Endothelial cell (in vitro differentiated cells): ENCODE measurements around the gene IGF2R. TPM values are rescaled to one million over a fixed set of nuclear protein-coding genes. Genes with fewer than 3 reads are reported as not detected.

Experiments
- DNase-seq: peaks from one replicate; pipeline ENCODE4 v3.0.0; 2021; ENCODE audit warnings: low spot score
- H3K27ac Mint-ChIP-seq: one replicate; pipeline ENCODE4 v1.8.0; 2021; ENCODE audit warnings: mixed read lengths, inconsistent platforms; ENCODE audit not compliant: unreplicated experiment
- H3K27me3 Mint-ChIP-seq: one replicate; pipeline ENCODE4 v1.8.0; 2021; ENCODE audit warnings: mild to moderate bottlenecking, moderate library complexity, mixed read lengths, inconsistent platforms; ENCODE audit not compliant: unreplicated experiment
- H3K36me3 Mint-ChIP-seq: one replicate; pipeline ENCODE4 v1.8.0; 2021; ENCODE audit warnings: mild to moderate bottlenecking, low read depth, mixed read lengths, inconsistent platforms; ENCODE audit not compliant: unreplicated experiment
- H3K4me1 Mint-ChIP-seq: one replicate; pipeline ENCODE4 v1.8.0; 2021; ENCODE audit warnings: mild to moderate bottlenecking, mixed read lengths, inconsistent platforms; ENCODE audit not compliant: unreplicated experiment
- H3K4me3 Mint-ChIP-seq: one replicate; pipeline ENCODE4 v1.8.0; 2021; ENCODE audit warnings: mild to moderate bottlenecking, mixed read lengths, inconsistent platforms; ENCODE audit not compliant: unreplicated experiment
- H3K9me3 Mint-ChIP-seq: one replicate; pipeline ENCODE4 v1.8.0; 2021; ENCODE audit warnings: mixed read lengths, inconsistent platforms; ENCODE audit not compliant: unreplicated experiment
- total RNA-seq: library from RNA; stranded (reverse); fragmentation: NEBNext Ultra II Directional; extraction: Animal tissue kit (Norgen Biotek cat#: 25700); gene quantifications from one replicate; pipeline ENCODE4 v1.2.1, GENCODE V29; 2021; ENCODE audit not compliant: unreplicated experiment
- TF ChIP-seq, protein P1 (sequence below): fragments of 200-600 bp; sonication (generic); IDR thresholded peaks from one replicate; pipeline ENCODE4 v1.5.0; 2021; ENCODE audit warnings: antibody characterized with exemption; ENCODE audit not compliant: unreplicated experiment

Gene IGF2R
- total RNA-seq, 1 donor from 2014 or later: 108 TPM

GRCh38 chr6:160085226-160085625 is 116.3 kb downstream of the IGF2R start:
- TF ChIP-seq, protein P1, sequence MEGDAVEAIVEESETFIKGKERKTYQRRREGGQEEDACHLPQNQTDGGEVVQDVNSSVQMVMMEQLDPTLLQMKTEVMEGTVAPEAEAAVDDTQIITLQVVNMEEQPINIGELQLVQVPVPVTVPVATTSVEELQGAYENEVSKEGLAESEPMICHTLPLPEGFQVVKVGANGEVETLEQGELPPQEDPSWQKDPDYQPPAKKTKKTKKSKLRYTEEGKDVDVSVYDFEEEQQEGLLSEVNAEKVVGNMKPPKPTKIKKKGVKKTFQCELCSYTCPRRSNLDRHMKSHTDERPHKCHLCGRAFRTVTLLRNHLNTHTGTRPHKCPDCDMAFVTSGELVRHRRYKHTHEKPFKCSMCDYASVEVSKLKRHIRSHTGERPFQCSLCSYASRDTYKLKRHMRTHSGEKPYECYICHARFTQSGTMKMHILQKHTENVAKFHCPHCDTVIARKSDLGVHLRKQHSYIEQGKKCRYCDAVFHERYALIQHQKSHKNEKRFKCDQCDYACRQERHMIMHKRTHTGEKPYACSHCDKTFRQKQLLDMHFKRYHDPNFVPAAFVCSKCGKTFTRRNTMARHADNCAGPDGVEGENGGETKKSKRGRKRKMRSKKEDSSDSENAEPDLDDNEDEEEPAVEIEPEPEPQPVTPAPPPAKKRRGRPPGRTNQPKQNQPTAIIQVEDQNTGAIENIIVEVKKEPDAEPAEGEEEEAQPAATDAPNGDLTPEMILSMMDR: no peak
- H3K9me3 Mint-ChIP-seq: no peaks in the 10 kb centered on the region
- no peak for DNase-seq
- no peak overlapping the region for H3K27ac Mint-ChIP-seq
- peaks cover 67% of the 10 kb centered on the region for H3K36me3 Mint-ChIP-seq
- H3K4me1 Mint-ChIP-seq: no peaks in the 10 kb centered on the region
- H3K4me3 Mint-ChIP-seq: peak overlapping the region; percentile 38
- peaks cover 1% of the 10 kb centered on the region for H3K27me3 Mint-ChIP-seq

DNA sequence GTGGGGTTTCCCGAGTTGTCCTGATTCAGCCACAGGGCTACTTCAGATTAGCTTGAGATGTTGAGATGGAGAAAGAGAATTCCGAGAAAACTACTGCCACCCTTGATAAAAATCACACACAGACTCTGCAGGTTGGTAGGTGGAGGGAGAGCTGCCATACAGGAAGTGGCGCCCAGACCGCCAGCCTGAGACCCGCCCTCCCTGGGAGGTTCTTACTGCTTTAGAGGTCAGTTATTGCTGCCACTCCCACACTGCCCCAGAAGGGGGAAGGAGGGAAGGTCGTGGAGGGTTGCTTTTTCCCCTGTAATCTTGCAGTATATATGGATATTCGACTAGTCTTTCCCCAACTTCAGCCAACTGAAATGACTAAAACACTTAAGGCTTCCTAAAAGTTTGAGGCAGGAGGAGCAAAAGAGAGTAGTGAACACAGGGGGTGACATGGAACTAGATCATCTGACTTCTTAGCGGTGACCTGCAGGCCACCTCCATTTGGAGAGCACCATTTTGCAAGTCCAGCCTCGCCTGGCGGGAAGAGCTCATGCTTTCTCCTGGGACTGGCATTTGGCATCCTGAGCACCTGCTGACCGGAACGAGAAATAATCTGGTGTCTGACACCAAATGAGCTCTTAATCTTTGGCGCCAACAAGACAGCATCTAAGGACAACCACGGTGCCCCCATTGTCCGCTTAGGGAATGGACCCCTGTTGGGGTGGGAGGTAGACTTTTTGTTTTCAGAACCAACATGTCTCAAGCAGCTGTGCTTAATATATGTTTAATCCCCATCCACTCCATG is 117.0 kb downstream of the IGF2R start:
- TF ChIP-seq, protein P1: no peak
- no peaks in the 10 kb centered on the region for H3K9me3 Mint-ChIP-seq
- no peak overlapping the region for H3K27ac Mint-ChIP-seq
- H3K27me3 Mint-ChIP-seq: peaks cover 1% of the 10 kb centered on the region
- H3K4me3 Mint-ChIP-seq: peak overlapping the region; percentile 12
- no peak for DNase-seq
- no peaks in the 10 kb centered on the region for H3K4me1 Mint-ChIP-seq
- H3K36me3 Mint-ChIP-seq: peaks cover 66% of the 10 kb centered on the region

- Mint-ChIP-seq H3K36me3 (peaks cover 64% of the 10 kb centered on the region), H3K27ac (no peak overlapping the region), H3K27me3 (peaks cover 1% of the 10 kb centered on the region), H3K4me1 (no peaks in the 10 kb centered on the region), H3K4me3 (no peak overlapping the region), H3K9me3 (no peaks in the 10 kb centered on the region)
- no peak for DNase-seq
- TF ChIP-seq, protein P1: no peak
Measured at GRCh38 chr6:160086754-160087153, 117.9 kb downstream of the IGF2R start.

DNA sequence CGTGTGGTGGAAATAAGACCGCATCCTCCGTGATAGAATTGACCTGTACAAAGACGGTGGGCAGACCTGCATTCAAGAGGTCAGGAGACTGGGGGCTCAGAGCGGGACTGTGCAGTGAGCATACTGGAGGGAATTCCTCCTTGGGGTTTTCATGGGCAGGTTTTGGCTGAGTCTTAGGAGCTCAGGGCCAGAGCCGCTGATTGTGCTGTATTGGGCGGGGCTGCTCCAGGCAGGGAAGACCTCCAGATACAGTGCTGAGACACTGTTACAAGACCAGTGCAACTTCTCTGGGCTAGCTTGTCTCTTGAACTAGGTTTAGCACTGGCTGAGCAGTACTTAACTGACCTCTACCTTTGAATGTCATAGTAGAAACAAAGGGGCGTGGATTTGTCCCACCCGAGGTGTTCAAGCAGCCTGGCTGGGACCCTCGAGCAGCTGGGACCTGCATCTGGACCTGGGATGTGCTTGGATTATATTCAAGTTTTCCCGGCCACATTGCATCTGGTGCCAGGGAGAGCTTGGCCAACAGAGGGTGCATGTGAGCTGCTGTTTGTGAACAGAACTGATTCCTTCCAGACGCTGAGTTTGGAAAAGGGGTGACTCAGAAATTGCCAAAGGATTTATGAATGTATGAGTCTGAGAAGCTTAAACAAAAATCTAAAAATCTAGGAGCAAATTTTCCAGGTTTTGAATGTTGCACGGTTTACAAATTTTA is 119.3 kb downstream of the IGF2R start:
- TF ChIP-seq, protein P1: peak; percentile 35
- Mint-ChIP-seq H3K4me3 (peak overlapping the region; percentile 19), H3K27me3 (peaks cover 4% of the 10 kb centered on the region), H3K4me1 (no peaks in the 10 kb centered on the region), H3K36me3 (peaks cover 61% of the 10 kb centered on the region), H3K9me3 (no peaks in the 10 kb centered on the region), H3K27ac (no peak overlapping the region)
- DNase-seq: peak; percentile 55
